BLaER1 treated with 17β-estradiol and CSF1 and Interleukin-3, amounts not matched to agents 10 nM and 100 nM (cell line): Measurements from ENCODE around the gene HIVEP1.

Source experiments
- H3K27ac ChIP-seq, 11 experiments: shearing (Covaris generic); formaldehyde crosslinking; 2 replicates each; pipeline ENCODE4 v1.8.1; 2022
- H3K27me3 ChIP-seq, 11 experiments: shearing (Covaris generic); formaldehyde crosslinking; 2 replicates each; pipeline ENCODE4 v1.8.1; 2022
- H3K36me3 ChIP-seq, 11 experiments: shearing (Covaris generic); formaldehyde crosslinking; 2 replicates each; pipeline ENCODE4 v1.8.1; 2022
- H3K4me1 ChIP-seq, 10 experiments: shearing (Covaris generic); formaldehyde crosslinking; 2 replicates each; pipeline ENCODE4 v1.8.1; 2022
- H3K4me2 ChIP-seq, 11 experiments: shearing (Covaris generic); formaldehyde crosslinking; 2 replicates each; pipeline ENCODE4 v1.8.1; 2022
- H3K4me3 ChIP-seq, 10 experiments: shearing (Covaris generic); formaldehyde crosslinking; 2 replicates each; pipeline ENCODE4 v1.8.1; 2022
- H3K9ac ChIP-seq, 11 experiments: shearing (Covaris generic); formaldehyde crosslinking; 2 replicates each; pipeline ENCODE4 v1.8.1; 2022
- H3K9me3 ChIP-seq, 11 experiments: shearing (Covaris generic); formaldehyde crosslinking; replicated peaks in 1 of 11; 2 replicates each; pipeline ENCODE4 v1.8.1; 2022
- H4K20me1 ChIP-seq, 11 experiments: shearing (Covaris generic); formaldehyde crosslinking; 2 replicates each; pipeline ENCODE4 v1.8.1; 2022
- Cebpa-rat ChIP-seq, 11 experiments: shearing (Covaris generic); IDR thresholded peaks; 2 replicates each; pipeline ENCODE4 v1.8.1; 2022

The HIVEP1 gene

DNA sequence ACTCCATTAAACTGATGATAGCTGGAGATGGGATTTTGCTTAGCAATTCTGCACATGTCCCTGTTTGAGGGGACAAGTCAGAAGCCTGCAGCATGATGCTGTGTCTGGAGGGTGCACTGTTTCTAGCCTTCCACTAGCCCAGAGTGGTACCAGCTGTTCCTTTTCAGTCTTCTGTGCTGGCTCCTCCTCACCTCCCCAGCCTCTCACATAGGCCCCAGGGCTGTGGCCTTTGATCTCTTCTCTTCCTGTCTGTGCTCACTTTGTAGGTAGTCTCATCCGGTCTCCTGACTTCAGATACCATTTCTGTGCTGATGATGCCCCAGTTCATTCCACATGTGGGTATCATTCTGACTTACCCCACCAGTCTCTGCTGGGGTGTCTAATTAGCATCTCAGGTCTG is 126.3 kb downstream of the HIVEP1 start:
- H3K9me3 ChIP-seq, result peaks cover 19 to 32% (median 21%) of the 10 kb centered on the region in 11 experiments; a peak in 21 of 22 replicates
- no peak overlapping the region for H3K27ac ChIP-seq
- no peak overlapping the region for H3K9ac ChIP-seq
- H3K4me3 ChIP-seq, result no peak overlapping the region
- no peak overlapping the region for H3K4me2 ChIP-seq
- H3K27me3 ChIP-seq, result no peaks in the 10 kb centered on the region
- H3K4me1 ChIP-seq, result 0 out of 20 replicates have a peak, but pooled peaks cover 0 to 6% (median 0%) of the 10 kb centered on the region in 10 experiments
- H3K36me3 ChIP-seq, result peaks cover 24 to 74% (median 35%) of the 10 kb centered on the region in 11 experiments
- H4K20me1 ChIP-seq, result no peaks in the 10 kb centered on the region; a peak in 1 of 22 replicates
- TF ChIP-seq Cebpa-rat (IDR thresholded peaks at IDR 0.05), result no peak

DNA sequence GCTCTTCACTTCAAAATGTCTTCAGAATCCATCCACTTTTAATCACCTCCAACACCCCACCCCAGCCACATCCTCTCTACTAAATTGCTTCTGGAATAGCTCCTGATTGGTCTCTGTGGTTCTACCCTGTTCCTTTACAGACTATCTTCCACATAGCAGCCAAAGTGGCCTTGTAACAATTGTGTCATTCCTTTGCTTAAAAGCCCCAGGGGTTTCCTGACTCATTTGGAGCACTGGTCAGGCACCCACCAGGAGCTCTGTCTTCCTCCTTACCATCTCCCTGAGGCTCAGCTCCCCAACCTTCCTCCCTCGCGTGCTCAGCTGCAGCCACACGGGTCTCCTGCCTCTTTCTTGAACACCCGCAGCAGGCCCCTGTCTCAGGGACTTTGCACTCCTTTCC is 126.8 kb downstream of the HIVEP1 start:
- TF ChIP-seq Cebpa-rat (IDR thresholded peaks at IDR 0.05), result no peak
- Histone ChIP-seq H3K27me3 (no peaks in the 10 kb centered on the region), H3K4me2 (no peak overlapping the region), H3K36me3 (peaks cover 24 to 68% (median 35%) of the 10 kb centered on the region in 11 experiments), H3K9me3 (peaks cover 19 to 32% (median 23%) of the 10 kb centered on the region in 11 experiments; a peak in 21 of 22 replicates), H3K4me3 (no peak overlapping the region), H4K20me1 (no peaks in the 10 kb centered on the region; a peak in 1 of 22 replicates), H3K9ac (no peak overlapping the region), H3K4me1 (0 out of 20 replicates have a peak, but pooled peaks cover 0 to 6% (median 0%) of the 10 kb centered on the region in 10 experiments), H3K27ac (no peak overlapping the region)

DNA sequence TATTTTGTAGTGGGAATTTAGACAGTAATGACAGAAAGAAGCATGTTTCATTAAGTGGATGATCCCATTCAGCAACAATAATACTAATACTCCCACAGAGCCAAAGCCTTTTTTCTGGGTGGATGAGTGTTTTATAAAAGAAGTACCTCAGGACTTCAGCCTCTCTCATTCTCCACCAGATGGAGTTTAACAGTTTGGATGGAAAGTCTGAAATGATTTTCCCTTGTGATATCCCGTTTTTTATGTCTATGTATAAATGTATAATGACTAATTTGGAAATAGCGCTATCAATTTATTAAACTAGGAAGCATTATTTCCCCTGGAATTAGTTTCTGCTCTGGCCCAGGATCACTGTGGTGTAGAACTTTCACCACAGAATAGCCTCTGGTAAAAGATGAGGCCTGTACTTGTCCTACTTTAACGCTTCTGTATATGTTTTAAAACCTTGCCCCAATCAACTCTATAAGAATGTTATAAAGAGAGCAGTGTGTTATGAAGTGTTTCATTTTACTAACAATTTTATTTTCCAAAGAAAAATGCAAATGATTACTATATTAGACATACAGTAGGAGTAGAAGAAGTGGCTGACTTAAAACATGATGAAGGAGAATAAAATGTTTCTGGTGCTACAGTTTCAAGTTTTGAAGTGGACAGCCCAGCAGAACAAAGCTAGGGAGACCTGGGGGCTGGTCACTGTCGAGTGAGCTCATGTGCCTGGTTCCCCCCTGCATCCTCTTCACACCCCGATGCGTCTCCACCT is 135.6 kb downstream of the HIVEP1 start:
- no peak overlapping the region for H3K4me2 ChIP-seq
- peaks cover 0 to 4% (median 0%) of the 10 kb centered on the region in 11 experiments; a peak in 3 of 22 replicates for H3K9me3 ChIP-seq
- H4K20me1 ChIP-seq, result no peaks in the 10 kb centered on the region
- no peaks in the 10 kb centered on the region for H3K27me3 ChIP-seq
- no peak for TF ChIP-seq Cebpa-rat (IDR thresholded peaks at IDR 0.05)
- H3K27ac ChIP-seq, result no peak overlapping the region
- no peaks in the 10 kb centered on the region for H3K4me1 ChIP-seq
- no peak overlapping the region for H3K9ac ChIP-seq
- H3K4me3 ChIP-seq, result no peak overlapping the region
- H3K36me3 ChIP-seq, result peaks cover 0 to 19% (median 0%) of the 10 kb centered on the region in 11 experiments; a peak in 4 of 22 replicates

DNA sequence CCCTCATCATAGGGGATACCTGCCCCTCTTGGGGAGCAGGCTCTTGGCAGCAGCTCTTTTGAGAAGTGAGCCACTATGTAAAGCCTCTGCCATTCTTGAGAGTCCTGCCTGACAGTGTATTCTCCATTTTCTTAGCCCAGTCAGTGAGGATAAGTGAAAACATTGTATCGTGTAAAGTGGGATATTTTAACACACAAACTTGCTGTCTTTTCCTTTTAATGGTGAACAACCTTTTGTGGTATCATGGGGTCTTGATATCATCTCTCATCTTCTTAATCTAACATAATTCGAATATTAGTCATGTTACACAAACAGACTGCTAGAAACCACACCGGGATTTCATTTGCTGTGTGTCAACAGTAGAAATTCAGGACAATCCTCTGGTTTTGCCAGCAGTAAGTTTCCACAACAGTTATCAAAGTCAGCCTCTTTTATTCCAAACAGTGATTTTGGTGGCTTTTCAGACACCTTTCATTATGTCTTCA is 136.2 kb downstream of the HIVEP1 start:
- H3K36me3 ChIP-seq, result peaks cover 0 to 19% (median 0%) of the 10 kb centered on the region in 11 experiments; a peak in 4 of 22 replicates
- no peak overlapping the region for H3K9ac ChIP-seq
- no peaks in the 10 kb centered on the region for H4K20me1 ChIP-seq
- H3K4me3 ChIP-seq, result no peak overlapping the region
- H3K27me3 ChIP-seq, result no peaks in the 10 kb centered on the region
- TF ChIP-seq Cebpa-rat (IDR thresholded peaks at IDR 0.05), result no peak
- H3K9me3 ChIP-seq, result peaks cover 0 to 4% (median 0%) of the 10 kb centered on the region in 11 experiments; a peak in 3 of 22 replicates
- H3K4me1 ChIP-seq, result no peaks in the 10 kb centered on the region
- H3K27ac ChIP-seq, result no peak overlapping the region
- no peak overlapping the region for H3K4me2 ChIP-seq

DNA sequence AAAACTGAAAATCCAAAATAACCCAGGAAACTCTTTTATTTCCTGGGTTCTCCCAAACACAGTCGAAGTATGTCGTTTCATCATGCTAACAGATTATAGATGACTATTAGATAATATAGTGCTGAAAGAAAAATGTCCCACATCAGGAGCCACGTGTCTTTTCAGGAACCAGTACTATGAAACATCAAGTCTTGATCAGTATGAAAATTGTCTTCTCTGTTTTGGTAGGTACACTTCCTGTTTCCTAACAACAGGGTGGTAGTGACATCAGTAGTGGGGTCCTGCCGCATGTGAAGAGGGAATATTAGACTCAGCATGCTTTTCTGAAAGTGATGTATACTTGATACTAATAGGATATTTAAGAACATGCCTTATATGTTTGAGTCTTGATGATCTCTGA is 136.7 kb downstream of the HIVEP1 start:
- no peak overlapping the region for H3K4me2 ChIP-seq

DNA sequence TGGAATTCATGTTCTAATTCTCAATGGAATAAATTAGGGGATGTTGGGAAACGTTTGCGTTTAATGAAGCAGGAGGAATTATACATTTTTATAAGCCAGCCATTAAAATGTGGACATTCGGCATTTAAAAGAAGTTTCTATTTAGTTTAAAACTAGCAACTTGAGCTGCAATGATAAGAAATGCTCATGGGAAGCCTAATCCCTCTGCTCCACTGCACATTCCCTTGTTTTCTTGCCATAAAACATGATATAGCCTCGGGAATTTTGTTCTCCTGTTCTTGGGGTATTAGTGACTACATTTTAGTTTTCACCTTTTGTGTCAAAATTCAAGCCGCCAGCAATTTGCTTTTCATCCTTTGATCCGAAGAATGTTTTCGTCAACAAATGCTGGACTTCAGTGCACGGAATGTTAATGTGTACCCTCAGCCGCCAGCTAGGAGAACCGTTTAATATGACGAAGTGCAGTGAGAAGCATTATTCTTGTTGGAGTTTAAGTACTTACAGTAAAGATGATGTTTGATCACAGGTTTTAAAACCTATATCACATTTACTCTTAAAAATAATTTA is 137.9 kb downstream of the HIVEP1 start:
- H3K4me2 ChIP-seq, result no peak overlapping the region
- H3K27me3 ChIP-seq, result no peaks in the 10 kb centered on the region
- H3K9me3 ChIP-seq, result no peaks in the 10 kb centered on the region
- no peaks in the 10 kb centered on the region for H3K4me1 ChIP-seq
- TF ChIP-seq Cebpa-rat (IDR thresholded peaks at IDR 0.05), result no peak
- H3K27ac ChIP-seq, result no peak overlapping the region
- H4K20me1 ChIP-seq, result no peaks in the 10 kb centered on the region
- peaks cover 0 to 27% (median 0%) of the 10 kb centered on the region in 11 experiments; a peak in 5 of 22 replicates for H3K36me3 ChIP-seq
- H3K4me3 ChIP-seq, result no peak overlapping the region
- no peak overlapping the region for H3K9ac ChIP-seq

More for the DNA sequence above, 136.7 kb downstream of the HIVEP1 start:
- H3K9me3 ChIP-seq, result peaks cover 0 to 3% (median 0%) of the 10 kb centered on the region in 11 experiments; a peak in 3 of 22 replicates
- no peak overlapping the region for H3K9ac ChIP-seq
- H3K27ac ChIP-seq, result no peak overlapping the region
- no peaks in the 10 kb centered on the region for H4K20me1 ChIP-seq
- no peaks in the 10 kb centered on the region for H3K4me1 ChIP-seq
- H3K27me3 ChIP-seq, result no peaks in the 10 kb centered on the region
- no peak for TF ChIP-seq Cebpa-rat (IDR thresholded peaks at IDR 0.05)
- peaks cover 0 to 22% (median 0%) of the 10 kb centered on the region in 11 experiments; a peak in 4 of 22 replicates for H3K36me3 ChIP-seq
- H3K4me3 ChIP-seq, result no peak overlapping the region

DNA sequence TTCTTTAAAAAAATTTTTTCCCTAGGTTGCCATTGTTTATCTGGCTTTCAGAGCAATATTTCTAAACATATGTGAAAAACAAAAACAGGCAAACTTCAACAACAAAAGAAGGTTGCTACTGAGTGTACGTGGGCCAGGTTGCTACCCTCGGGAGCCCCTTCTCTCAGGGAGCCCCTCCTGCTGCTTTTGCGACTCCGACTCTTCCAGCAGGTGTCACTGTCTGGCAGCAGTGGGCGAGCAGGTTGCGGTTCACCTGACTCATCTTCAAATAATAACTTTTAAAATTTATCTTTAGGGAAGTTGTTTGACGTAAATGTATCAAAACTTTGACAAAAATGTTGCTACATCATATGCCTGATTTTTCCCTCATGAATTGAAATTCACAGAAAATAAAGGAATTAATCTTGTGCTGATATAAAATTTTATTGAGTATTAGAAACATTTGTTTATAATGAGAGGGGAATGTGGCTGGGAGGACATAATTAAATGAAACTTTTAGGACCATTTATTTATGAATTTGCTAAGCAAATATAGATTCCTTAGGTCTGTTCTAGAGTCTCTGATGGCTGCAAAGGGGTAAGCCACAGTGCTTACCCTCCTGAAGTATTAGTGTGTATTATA is 138.8 kb downstream of the HIVEP1 start:
- no peaks in the 10 kb centered on the region for H3K9me3 ChIP-seq
- TF ChIP-seq Cebpa-rat (IDR thresholded peaks at IDR 0.05), result no peak
- no peaks in the 10 kb centered on the region for H3K27me3 ChIP-seq
- no peak overlapping the region for H3K4me2 ChIP-seq
- peaks cover 0 to 23% (median 0%) of the 10 kb centered on the region in 11 experiments; a peak in 5 of 22 replicates for H3K36me3 ChIP-seq
- no peak overlapping the region for H3K9ac ChIP-seq
- no peaks in the 10 kb centered on the region; a peak in 1 of 22 replicates for H4K20me1 ChIP-seq
- H3K4me3 ChIP-seq, result no peak overlapping the region
- H3K27ac ChIP-seq, result no peak overlapping the region
- H3K4me1 ChIP-seq, result no peaks in the 10 kb centered on the region

DNA sequence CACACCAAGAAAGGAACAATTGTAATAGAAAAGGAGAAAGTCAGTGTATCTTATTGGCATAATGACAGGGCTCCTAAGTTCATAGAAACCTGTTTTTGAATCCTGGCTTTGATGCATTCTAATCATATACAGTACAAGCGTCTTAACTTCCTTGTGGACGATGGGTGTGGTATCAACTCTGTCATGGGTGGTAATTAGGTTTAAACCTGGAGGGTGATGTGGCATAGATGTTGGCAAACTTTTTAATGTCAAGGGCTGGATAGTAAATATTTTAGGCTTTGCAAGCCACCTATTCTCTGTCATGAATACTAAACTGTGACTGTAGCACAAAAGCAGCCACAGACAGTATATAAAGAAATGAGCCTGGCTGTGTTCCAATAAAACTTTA is 139.3 kb downstream of the HIVEP1 start:
- Histone ChIP-seq H3K36me3 (peaks cover 0 to 19% (median 0%) of the 10 kb centered on the region in 11 experiments; a peak in 5 of 22 replicates), H3K9me3 (no peaks in the 10 kb centered on the region), H4K20me1 (no peaks in the 10 kb centered on the region; a peak in 1 of 22 replicates), H3K4me3 (no peak overlapping the region), H3K4me1 (no peaks in the 10 kb centered on the region), H3K27ac (no peak overlapping the region), H3K27me3 (no peaks in the 10 kb centered on the region), H3K4me2 (no peak overlapping the region), H3K9ac (no peak overlapping the region)
- TF ChIP-seq Cebpa-rat (IDR thresholded peaks at IDR 0.05), result no peak
